ENCODE data around the gene CSNK1A1L. TPM values are rescaled to one million over a fixed set of nuclear protein-coding genes. Genes with fewer than 3 reads are reported as not detected.

Gene CSNK1A1L
- total and polyA plus RNA-seq, 2 of the 13 experiments (the other 11 are each of a cell fraction or from before 2014, with no cell fraction given), result not detected

- no peak for TF ChIP-seq GTF3A (CRISPR knock-in tag; conservative IDR thresholded peaks at IDR 0.05)
- no peak for TF ChIP-seq GLMP (CRISPR knock-in tag; IDR thresholded peaks at IDR 0.05; ENCODE audit: borderline replicate concordance)
Measured at GRCh38 chr13:37113534-37113933, 8.1 kb upstream of the CSNK1A1L start (continued).

- Histone ChIP-seq H3K9ac (ENCODE audit: insufficient read depth, low read depth, low read length) (no peak overlapping the region), H3K27me3 (ENCODE audit: control insufficient read depth in 1 of 2, insufficient read depth in 2 of 2, low read length in 2 of 2) (peaks cover 5 to 6% of the 10 kb centered on the region in 2 experiments; a peak in 3 of 5 replicates), H3K9me3 (ENCODE audit: low read length) (no peaks in the 10 kb centered on the region), H2AFZ (ENCODE audit: low read length) (no peak overlapping the region), H3K36me3 (replicated peaks in 1 of 2; ENCODE audit: control insufficient read depth in 1 of 2, insufficient read depth in 2 of 2, low read length in 2 of 2) (no peaks in the 10 kb centered on the region), H3K79me2 (ENCODE audit: insufficient read depth, low read length) (no peaks in the 10 kb centered on the region), H3K4me1 (ENCODE audit: insufficient read depth, low read length) (no peaks in the 10 kb centered on the region), H3K27ac (ENCODE audit: extremely low read length, insufficient read depth, low read length) (no peak overlapping the region), H3K4me2 (ENCODE audit: low read depth, low read length) (no peak overlapping the region), H3K4me3 (replicated peaks in 1 of 3; ENCODE audit: insufficient read depth in 1 of 3, low read depth in 2 of 3, low read length in 3 of 3) (no peak overlapping the region), H4K20me1 (ENCODE audit: insufficient read depth, low read length) (no peaks in the 10 kb centered on the region)
- peak; percentile 34 for FAIRE-seq
- peak; percentile 3 for DNase-seq (ENCODE audit: low spot score)
- TF ChIP-seq CTCF (CRISPR knock-in tag; IDR thresholded peaks at IDR 0.05) (peak; percentile 54), AKNA (CRISPR knock-in tag; IDR thresholded peaks at IDR 0.05; ENCODE audit: borderline replicate concordance) (no peak), ZBED4 (CRISPR knock-in tag; IDR thresholded peaks at IDR 0.05; ENCODE audit: borderline replicate concordance) (no peak), STAG1 (CRISPR knock-in tag; IDR thresholded peaks at IDR 0.05) (peak; percentile 62), SMC3 (IDR thresholded peaks at IDR 0.05; ENCODE audit: low read length) (peak; percentile 37; the same call in 1 of the 2 replicates)
- BruUV-seq (replicated peaks), result no TSS peak
- ChIA-PET CTCF (ENCODE audit: low intra/inter-chr PET ratio, low total read pairs) (interaction anchor here (0.9 kb wide), 1 partner anchor 494 kb away, joined by 3 read pairs; no protein-coding TSS in a partner anchor), POLR2A (no interaction called here)
- no peak for ATAC-seq
- intact Hi-C loops (cut with micrococcal nuclease; ENCODE audit: unreplicated experiment) (loop anchor here (1.0 kb wide), 2 partner anchors 493 to 499 kb away; no protein-coding TSS in a partner anchor), in situ Hi-C loops (cut with HindIII; ENCODE audit: extremely low pct_ligation_motif_present, low pct_unique_long_range_greater_than_20kb) (loop anchor here (10.0 kb wide), 1 partner anchor 496 kb away; no protein-coding TSS in a partner anchor)
- 0% methylated on average over 1 of the region's 1 CpG for WGBS (ENCODE audit: low lambda C conversion rate)
Measured at GRCh38 chr13:37109051-37109678, 3.7 kb upstream of the CSNK1A1L start.
